Hematopoietic multipotent progenitor cell treated with erythropoietin and hydrocortisone succinate and interleukin-3 and kit ligand, for 15 days (in vitro differentiated cells): ENCODE results near the gene MARCO.

Source experiments
- DNase-seq: peaks from one replicate; pipeline ENCODE4 v3.0.0-alpha.2; 2015; ENCODE audit warnings: low spot score

The MARCO gene

GRCh38 chr2:118942031-118942430, at the start of gene MARCO:
Gene MARCO (plus strand): TSS chr2:118942194. CDS start chr2:118942301, 107 bp downstream.
- no peak for DNase-seq

GRCh38 chr2:118893100-118893499, 48.9 kb upstream of the MARCO start:
- DNase-seq = no peak

GRCh38 chr2:118902266-118903028, 39.5 kb upstream of the MARCO start:
- no peak for DNase-seq

DNA sequence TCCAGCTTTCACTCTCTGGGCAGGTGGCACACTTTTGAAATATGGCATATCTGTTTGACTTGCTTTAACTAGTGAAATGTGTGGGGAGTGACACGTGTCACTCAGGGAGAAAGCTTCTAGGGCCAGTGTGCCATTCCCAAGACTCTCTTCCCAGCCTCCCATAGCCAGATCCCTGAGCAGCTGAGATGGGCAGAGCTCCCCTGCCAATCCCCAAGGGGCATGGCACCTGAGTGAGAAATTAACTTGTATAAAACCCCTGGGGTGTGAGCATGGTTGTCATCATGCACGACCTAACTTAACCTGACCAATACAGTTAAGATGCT, 39.0 kb upstream of the MARCO start:
- no peak for DNase-seq

DNA sequence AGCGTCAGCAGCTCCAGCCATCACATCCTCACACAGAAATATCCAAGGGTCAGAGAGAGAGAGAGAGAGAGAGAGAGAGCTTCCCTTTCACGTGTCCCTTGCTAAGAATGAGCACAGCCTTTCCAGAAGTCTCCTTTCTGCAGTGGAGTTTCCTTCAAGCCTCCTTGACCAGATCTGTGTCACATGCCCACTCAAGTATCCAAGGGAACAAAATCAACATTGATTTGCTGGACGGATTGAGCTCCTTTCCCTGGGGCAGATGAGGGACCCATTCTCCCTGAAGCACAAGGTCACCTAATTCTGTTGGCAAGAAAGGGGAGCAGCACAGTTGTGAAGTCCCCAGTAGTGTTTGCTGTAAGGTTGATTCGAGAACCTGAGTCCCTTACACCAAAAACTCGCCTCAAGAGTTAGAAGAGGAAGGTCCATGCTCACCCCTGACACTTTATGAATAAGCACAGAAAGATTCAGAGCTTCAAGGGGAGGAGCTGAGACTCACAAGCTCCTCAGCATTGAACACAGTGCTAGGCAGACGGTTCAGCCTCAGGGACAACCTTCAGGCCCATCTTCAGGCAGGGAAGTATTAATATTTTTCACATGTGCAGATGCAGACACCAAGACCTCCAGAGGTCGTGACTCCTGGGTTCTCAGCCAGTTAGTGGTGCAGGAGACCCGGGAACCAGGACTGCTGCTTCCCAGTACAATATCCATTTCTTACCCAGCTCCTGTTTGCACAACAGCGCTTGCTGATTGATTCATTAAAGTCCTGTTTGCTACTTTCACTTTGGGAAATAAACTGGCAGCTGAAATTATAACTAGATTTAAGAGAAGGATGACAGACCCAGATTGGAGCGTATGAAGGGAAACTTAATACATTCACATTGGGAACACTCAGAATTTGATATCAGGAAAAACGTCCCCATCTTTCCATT, 38.2 kb upstream of the MARCO start:
- no peak for DNase-seq

DNA sequence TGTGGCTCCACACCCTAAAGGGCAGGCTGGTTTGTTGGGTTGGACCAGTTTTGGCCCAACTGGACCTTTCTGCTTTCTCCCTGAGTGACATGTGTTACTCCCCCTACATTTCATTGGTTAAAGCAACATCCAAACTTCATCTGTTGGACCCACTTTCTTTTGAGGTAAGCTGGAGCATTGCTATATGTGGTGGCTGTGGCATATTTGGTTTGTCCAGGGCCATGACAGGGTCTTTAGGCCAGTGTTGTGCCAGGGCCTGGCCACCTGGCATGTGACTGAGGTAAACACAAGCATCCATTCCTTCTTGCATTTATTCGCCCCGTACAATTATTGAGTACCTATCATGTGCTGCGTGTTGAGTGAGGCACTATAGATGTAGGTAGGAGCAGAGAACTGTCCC, 36.8 kb upstream of the MARCO start:
- DNase-seq = no peak

DNA sequence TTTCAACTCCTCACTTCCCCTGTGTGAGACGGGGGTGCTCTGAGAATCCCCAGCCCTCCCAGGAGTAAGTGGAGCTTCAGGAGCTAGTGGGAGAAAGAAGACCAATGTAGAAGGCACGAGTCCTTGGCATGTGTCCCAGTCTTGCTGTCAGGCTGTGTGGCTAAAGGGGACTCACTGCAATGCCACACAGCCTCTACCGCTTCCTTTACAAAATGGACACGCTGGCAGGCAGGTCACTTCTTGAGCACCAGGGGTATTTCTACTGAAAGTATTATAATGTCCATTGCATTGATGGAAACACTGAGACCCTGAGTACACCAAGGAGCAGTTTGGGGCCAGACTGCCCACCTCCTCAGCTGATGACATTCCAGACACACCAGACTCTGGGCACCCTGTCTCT, 35.8 kb upstream of the MARCO start:
- no peak for DNase-seq

GRCh38 chr2:118907759-118908158, 34.2 kb upstream of the MARCO start:
- DNase-seq = no peak

DNA sequence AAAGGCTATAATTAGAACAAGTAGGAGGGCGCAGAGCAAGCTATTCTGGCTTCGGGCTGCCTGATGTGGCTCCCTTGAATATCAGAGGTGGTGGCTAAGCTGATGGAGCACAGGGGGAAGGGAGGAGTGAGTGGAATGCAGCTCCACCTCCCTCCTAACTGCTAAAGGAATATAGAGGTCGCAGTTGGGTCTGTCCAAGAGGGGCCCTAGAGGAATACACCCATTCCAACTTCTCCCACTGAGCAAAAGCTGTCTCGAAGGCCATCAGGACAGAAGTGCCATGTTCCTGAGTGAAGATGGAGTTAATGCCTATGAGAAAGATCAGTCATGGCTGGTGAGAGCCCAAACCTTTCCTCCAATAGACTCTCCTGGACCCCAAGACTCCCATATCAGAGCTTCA, 32.8 kb upstream of the MARCO start:
- no peak for DNase-seq

GRCh38 chr2:118911166-118911856, 30.7 kb upstream of the MARCO start:
- no peak for DNase-seq

DNA sequence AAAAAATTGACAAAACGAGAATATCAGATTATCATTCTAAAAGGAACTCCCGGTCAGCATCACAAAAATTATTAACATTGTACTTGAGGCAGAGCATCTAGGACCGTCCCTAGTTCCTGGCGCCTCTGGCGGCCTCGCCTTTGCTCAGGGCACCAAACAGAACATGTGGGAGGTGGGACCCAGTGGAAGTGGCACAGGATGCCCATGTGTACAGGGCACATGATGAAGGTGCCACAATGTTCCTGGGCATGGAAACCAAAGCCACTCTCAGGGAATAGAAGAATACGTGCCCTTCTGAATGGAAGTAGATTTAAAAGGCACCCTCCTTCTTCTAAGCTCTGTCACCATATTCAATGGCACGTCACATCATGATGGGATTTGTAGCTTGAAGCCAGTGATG, 30.1 kb upstream of the MARCO start:
- DNase-seq = no peak

GRCh38 chr2:118913131-118913802, 28.7 kb upstream of the MARCO start:
- DNase-seq = no peak

DNA sequence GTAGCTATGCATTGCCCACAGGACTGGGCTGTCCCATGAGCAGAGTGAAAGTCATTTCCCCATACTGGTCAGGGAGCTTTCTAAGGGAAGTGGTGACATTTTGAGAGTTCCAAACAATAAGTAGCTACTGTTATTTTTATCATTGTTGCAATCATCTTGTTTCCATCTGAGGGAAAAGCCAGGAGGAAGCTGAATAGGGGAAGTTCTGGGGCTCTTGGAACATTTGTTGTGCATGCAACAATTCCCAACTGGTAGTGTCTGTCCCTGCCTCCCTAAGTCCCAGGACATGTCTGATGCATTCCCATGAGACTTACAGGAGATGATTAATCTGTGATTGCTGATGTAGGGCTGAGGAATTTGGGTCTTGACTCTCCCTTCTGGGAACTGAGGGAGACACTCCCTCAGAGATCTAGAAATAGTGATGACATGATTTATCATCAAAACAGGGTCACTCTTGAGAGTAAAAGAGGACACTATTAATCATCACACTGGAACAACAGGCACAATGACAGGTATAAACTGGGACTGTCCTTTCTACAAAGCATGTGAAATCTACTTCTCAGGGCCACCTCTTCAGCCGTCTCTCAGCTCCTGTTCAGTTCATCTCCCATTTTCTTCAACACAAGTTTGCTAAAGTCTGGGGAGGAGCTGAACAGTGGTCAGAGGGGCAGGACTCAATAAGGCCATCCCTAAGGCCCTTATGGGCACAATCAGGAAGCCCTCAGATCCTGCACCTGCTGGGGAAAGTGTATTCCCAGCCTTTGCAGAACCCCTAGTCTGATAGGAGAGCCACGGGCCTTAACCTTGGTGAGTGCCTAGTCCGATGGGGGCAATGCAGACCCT, 28.0 kb upstream of the MARCO start:
- DNase-seq = no peak

- no peak for DNase-seq
These were observed 27.1 kb upstream of the MARCO start for GRCh38 chr2:118914721-118915453.

DNA sequence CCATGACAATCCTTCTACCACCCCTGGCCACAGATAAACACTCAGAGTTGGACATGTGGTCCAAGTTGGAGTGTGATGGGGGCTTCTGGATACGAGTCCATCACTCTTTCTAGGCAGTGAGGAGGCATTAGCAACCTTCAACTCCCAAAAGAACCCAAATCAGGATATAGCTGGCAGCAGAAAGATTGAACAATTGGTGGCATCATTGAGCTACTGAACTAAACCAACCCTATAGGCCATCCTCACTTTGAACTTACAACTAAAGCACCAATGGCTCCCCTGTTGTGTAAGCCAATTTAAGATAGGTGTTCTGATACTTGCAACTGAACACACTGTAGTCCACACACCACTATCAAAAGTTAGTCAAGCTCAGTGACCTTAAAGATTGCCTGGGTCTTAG, 24.0 kb upstream of the MARCO start:
- no peak for DNase-seq

- no peak for DNase-seq
These were observed 20.3 kb upstream of the MARCO start for GRCh38 chr2:118921646-118922045.

DNA sequence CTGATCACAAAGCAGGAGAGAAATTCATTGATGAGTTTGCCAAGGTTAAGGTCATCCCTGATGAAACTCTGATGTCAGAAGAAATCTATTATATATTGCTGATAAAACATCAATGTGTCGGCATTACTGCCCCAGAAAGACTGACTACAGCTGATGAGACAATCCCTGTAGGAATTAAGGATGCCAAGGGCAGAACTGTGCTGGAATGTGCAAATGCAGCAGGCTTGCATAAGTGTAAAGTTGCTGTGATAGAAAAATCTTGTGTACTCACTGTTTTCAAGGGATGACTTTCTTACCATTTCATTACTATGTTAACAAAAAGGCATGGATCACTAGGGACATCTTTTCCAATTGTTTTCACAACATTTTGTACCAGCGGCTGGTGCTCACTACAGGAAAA, 19.7 kb upstream of the MARCO start:
- DNase-seq = no peak

DNA sequence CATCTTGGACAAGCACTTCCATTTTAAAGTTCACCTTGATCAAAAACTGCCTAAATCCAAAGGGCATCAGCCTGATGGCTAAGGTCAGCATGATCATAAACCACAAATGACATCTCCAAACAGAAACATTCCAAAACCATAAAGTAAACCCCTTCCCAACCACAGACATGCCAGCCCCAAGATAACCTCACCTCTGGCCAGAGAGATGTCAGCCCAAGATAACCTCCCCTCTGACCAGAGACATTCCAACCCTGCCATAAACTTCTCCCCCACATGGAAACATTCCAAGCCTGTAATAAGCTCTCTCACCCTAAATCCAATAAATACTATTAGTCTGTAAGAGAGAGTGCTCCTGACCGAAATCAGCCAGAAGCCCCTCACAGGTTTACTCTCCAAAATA, 18.6 kb upstream of the MARCO start:
- DNase-seq = no peak

- no peak for DNase-seq
These were observed 16.5 kb upstream of the MARCO start for GRCh38 chr2:118925476-118925875.

DNA sequence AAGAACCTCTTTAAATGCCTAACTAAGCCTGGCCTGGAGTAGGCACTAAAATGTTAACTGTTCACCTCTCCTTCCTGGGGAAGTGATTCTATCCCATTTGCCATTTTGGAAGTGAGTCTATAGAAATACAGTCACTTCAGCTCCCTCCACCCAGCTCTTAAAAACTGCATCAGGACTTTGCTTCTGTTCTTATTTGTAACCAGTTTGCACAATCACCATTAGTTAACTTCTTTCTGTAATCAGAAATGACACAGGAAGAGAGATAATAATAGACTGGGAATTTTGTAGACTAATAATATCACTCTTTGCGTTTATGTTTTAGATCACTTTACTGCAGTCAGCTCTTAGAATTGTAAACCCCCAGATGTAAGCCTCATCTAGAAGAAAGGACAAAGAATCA, 16.0 kb upstream of the MARCO start:
- DNase-seq = no peak

DNA sequence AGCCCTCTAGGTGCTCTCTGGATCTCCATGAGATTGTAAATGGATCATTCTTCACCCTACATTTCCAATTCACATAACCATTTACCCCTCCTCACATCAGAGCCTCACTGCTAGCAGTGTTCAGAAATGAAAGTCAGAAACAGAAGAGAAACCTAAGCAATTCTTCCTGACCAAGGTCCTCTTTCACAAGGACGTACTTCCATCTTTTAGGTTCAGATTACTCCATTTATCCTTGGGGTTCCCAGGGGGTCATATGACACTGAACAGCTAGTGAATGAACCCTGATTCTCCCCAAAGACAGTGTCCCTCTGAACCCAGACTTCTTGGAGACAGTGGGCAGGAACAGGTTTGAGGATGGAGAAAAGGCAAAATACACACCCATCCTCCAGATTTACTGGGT, 12.9 kb upstream of the MARCO start:
- DNase-seq = no peak
